H9 (cell line): ENCODE data around the gene NDUFB2. TPM values are rescaled to one million over a fixed set of nuclear protein-coding genes. Genes with fewer than 3 reads are reported as not detected.

Source experiments
- DNase-seq: peaks from one replicate; pipeline ENCODE4 v3.0.0-alpha.2; 2017
- H2AFZ ChIP-seq: one replicate; pipeline ENCODE4 v1.6.1; 2013; ENCODE audit warnings: mild to moderate bottlenecking, low read length, control low read depth, moderate library complexity
- H2AK5ac ChIP-seq: 2 replicates; pipeline ENCODE4 v1.6.1; 2013; ENCODE audit warnings: low read length, control low read depth, mixed read lengths; ENCODE audit not compliant: insufficient read length
- H2BK120ac ChIP-seq: one replicate; pipeline ENCODE4 v1.6.1; 2013; ENCODE audit warnings: low read depth, mild to moderate bottlenecking, low read length, control low read depth, inconsistent platforms; ENCODE audit not compliant: poor library complexity, severe bottlenecking
- H2BK12ac ChIP-seq: 2 replicates; pipeline ENCODE4 v1.6.1; 2013; ENCODE audit warnings: low read length, control low read depth, mixed read lengths, low read depth; ENCODE audit not compliant: insufficient read length
- H2BK15ac ChIP-seq: 2 replicates; pipeline ENCODE4 v1.6.1; 2013; ENCODE audit warnings: low read depth, low read length, control low read depth
- H2BK20ac ChIP-seq: one replicate; pipeline ENCODE4 v1.6.1; 2013; ENCODE audit warnings: low read depth, mild to moderate bottlenecking, low read length, control low read depth, inconsistent platforms; ENCODE audit not compliant: poor library complexity, severe bottlenecking
- H2BK5ac ChIP-seq: 2 replicates; pipeline ENCODE4 v1.6.1; 2013; ENCODE audit warnings: low read length, control low read depth, mixed read lengths; ENCODE audit not compliant: insufficient read length
- H3K14ac ChIP-seq: 2 replicates; pipeline ENCODE4 v1.6.1; 2013; ENCODE audit warnings: low read length, control low read depth; ENCODE audit not compliant: insufficient read depth
- H3K18ac ChIP-seq: 2 replicates; pipeline ENCODE4 v1.6.1; 2013; ENCODE audit warnings: low read depth, mild to moderate bottlenecking, mixed read lengths, low read length, control low read depth; ENCODE audit not compliant: insufficient read length
- H3K23ac ChIP-seq: 2 replicates; pipeline ENCODE4 v1.6.1; 2013; ENCODE audit warnings: low read length, control low read depth, mixed read lengths, low read depth; ENCODE audit not compliant: insufficient read length
- H3K23me2 ChIP-seq: 2 replicates; pipeline ENCODE4 v1.6.1; 2013; ENCODE audit warnings: low read depth, mild to moderate bottlenecking, mixed read lengths, low read length, control low read depth; ENCODE audit not compliant: insufficient read length, poor library complexity, severe bottlenecking
- H3K27ac ChIP-seq: 2 replicates; pipeline ENCODE4 v1.5.1; 2013; ENCODE audit warnings: low read length, control low read depth, mixed read lengths, low read depth; ENCODE audit not compliant: insufficient read length
- H3K27me3 ChIP-seq: 2 replicates; pipeline ENCODE4 v1.6.1; 2013; ENCODE audit warnings: low read length, control low read depth, inconsistent platforms; ENCODE audit not compliant: insufficient read depth
- H3K4ac ChIP-seq: 2 replicates; pipeline ENCODE4 v1.6.1; 2013; ENCODE audit warnings: low read depth, mild to moderate bottlenecking, control low read depth, inconsistent platforms, low read length, moderate library complexity
- H3K4me1 ChIP-seq: 2 replicates; pipeline ENCODE4 v1.6.1; 2013; ENCODE audit warnings: low read length, control low read depth, inconsistent platforms; ENCODE audit not compliant: insufficient read depth
- H3K4me2 ChIP-seq: 2 replicates; pipeline ENCODE4 v1.6.1; 2013; ENCODE audit warnings: low read length, control low read depth, mixed read lengths; ENCODE audit not compliant: insufficient read length, insufficient read depth
- H3K56ac ChIP-seq: 2 replicates; pipeline ENCODE4 v1.6.1; 2013; ENCODE audit warnings: low read depth, mild to moderate bottlenecking, mixed read lengths, low read length, control low read depth; ENCODE audit not compliant: insufficient read length
- H3K79me1 ChIP-seq: 2 replicates; pipeline ENCODE4 v1.6.1; 2013; ENCODE audit warnings: low read depth, mild to moderate bottlenecking, moderate library complexity, low read length, control low read depth, inconsistent platforms; ENCODE audit not compliant: insufficient read depth, poor library complexity, severe bottlenecking
- H3K79me2 ChIP-seq: 2 replicates; pipeline ENCODE4 v1.6.1; 2013; ENCODE audit warnings: low read length, control low read depth, inconsistent platforms; ENCODE audit not compliant: insufficient read depth
- H3K9ac ChIP-seq: 2 replicates; pipeline ENCODE4 v1.6.1; 2013; ENCODE audit warnings: low read length, control low read depth, mixed read lengths; ENCODE audit not compliant: insufficient read length; ENCODE audit errors: extremely low read depth
- H3K9me3 ChIP-seq: one replicate; pipeline ENCODE4 v1.6.1; 2013; ENCODE audit warnings: low read depth, low read length, inconsistent platforms; ENCODE audit not compliant: control insufficient read depth
- H3T11ph ChIP-seq: one replicate; pipeline ENCODE4 v1.6.1; 2013; ENCODE audit warnings: mild to moderate bottlenecking, low read length, control low read depth, inconsistent platforms
- H4K20me1 ChIP-seq: one replicate; pipeline ENCODE4 v1.6.1; 2013; ENCODE audit not compliant: control insufficient read depth, insufficient read length, insufficient read depth
- H4K5ac ChIP-seq: 2 replicates; pipeline ENCODE4 v1.6.1; 2013; ENCODE audit warnings: low read depth, mild to moderate bottlenecking, mixed read lengths, low read length, control low read depth; ENCODE audit not compliant: insufficient read length
- H4K8ac ChIP-seq: replicated peaks from 2 replicates; pipeline ENCODE4 v1.6.1; 2013; ENCODE audit warnings: low read length, control low read depth, mixed read lengths, low read depth; ENCODE audit not compliant: insufficient read length
- H4K91ac ChIP-seq: 2 replicates; pipeline ENCODE4 v1.6.1; 2013; ENCODE audit warnings: low read depth, mild to moderate bottlenecking, moderate library complexity, mixed read lengths, low read length, control low read depth; ENCODE audit not compliant: insufficient read length
- H3K27ac Mint-ChIP-seq, 3 experiments: 2 replicates in 2 of 3; 3 replicates in 1 of 3; pipeline ENCODE4 v1.8.0; 2020 to 2021; ENCODE audit warnings: mixed read lengths in 3 of 3, mild to moderate bottlenecking in 1 of 3, moderate library complexity in 1 of 3
- H3K27me3 Mint-ChIP-seq: 2 replicates; pipeline ENCODE4 v1.8.0; 2021; ENCODE audit warnings: low read depth, mild to moderate bottlenecking, moderate library complexity, mixed read lengths
- H3K36me3 Mint-ChIP-seq, 3 experiments: 2 replicates in 2 of 3; 3 replicates in 1 of 3; pipeline ENCODE4 v1.8.0; 2020 to 2021; ENCODE audit warnings: low read depth in 3 of 3, mixed read lengths in 3 of 3; ENCODE audit not compliant: insufficient read depth in 1 of 3
- H3K4me1 Mint-ChIP-seq, 2 experiments: 2 replicates each; pipeline ENCODE4 v1.8.0; 2020; ENCODE audit warnings: mixed read lengths in 2 of 2
- H3K4me3 Mint-ChIP-seq, 2 experiments: 2 replicates in 1 of 2; 3 replicates in 1 of 2; pipeline ENCODE4 v1.8.0; 2020 to 2021; ENCODE audit warnings: mild to moderate bottlenecking in 2 of 2, mixed read lengths in 2 of 2, moderate library complexity in 1 of 2
- H3K9me3 Mint-ChIP-seq, 2 experiments: 2 replicates in 1 of 2; 3 replicates in 1 of 2; pipeline ENCODE4 v1.8.0; 2020; ENCODE audit warnings: mild to moderate bottlenecking in 2 of 2, mixed read lengths in 2 of 2, moderate library complexity in 1 of 2
- CTCF ChIP-seq: fragments of 200-600 bp; sonication (generic); conservative IDR thresholded peaks from 3 replicates; pipeline ENCODE4 v1.8.0; 2021; ENCODE audit warnings: antibody characterized with exemption, mild to moderate bottlenecking
- whole genome bisulfite sequencing: extraction: QIAGEN DNeasy Blood & Tissue Kit; methylation state at CpG from one replicate; pipeline ENCODE4 v1.1.7; 2013; ENCODE audit warnings: missing lambda C conversion rate, low lambda C conversion rate, mixed read lengths; ENCODE audit not compliant: insufficient read length; ENCODE audit errors: extremely low coverage; 5-methylcytosine and 5-hydroxymethylcytosine counted together
- total RNA-seq: library from RNA; stranded (reverse); gene quantifications from 2 replicates; pipeline ENCODE4 v1.2.1, GENCODE V29; 2021

The NDUFB2 gene
- total RNA-seq, 1 experiment from 2014 or later, result 177 TPM

GRCh38 chr7:140722254-140722653, 25.7 kb downstream of the NDUFB2 start:
- Histone ChIP-seq H2BK20ac (no peak overlapping the region), H4K20me1 (no peaks in the 10 kb centered on the region), H3K9ac (no peak overlapping the region), H4K91ac (no peak overlapping the region), H4K5ac (no peak overlapping the region), H3K4me1 (no peaks in the 10 kb centered on the region), H3K4ac (no peak overlapping the region), H3T11ph (no peak overlapping the region), H3K23ac (no peak overlapping the region), H3K14ac (no peak overlapping the region), H2BK120ac (no peak overlapping the region), H3K18ac (no peak overlapping the region), H2BK15ac (no peak overlapping the region), H3K56ac (no peak overlapping the region), H3K4me2 (no peak overlapping the region), H2BK5ac (no peak overlapping the region), H2AFZ (no peak overlapping the region), H2BK12ac (no peak overlapping the region), H3K27me3 (no peaks in the 10 kb centered on the region), H4K8ac (no peak overlapping the region), H3K23me2 (no peaks in the 10 kb centered on the region), H3K79me1 (no peaks in the 10 kb centered on the region), H2AK5ac (no peak overlapping the region), H3K27ac (no peak overlapping the region), H3K79me2 (no peaks in the 10 kb centered on the region), H3K9me3 (no peaks in the 10 kb centered on the region)
- WGBS, result no CpG with 5 or more reads among the region's 1 CpG
- Mint-ChIP-seq H3K4me1 (no peaks in the 10 kb centered on the region), H3K36me3 (peaks cover 0 to 8% (median 6%) of the 10 kb centered on the region in 3 experiments; a peak in 3 of 7 replicates), H3K9me3 (no peaks in the 10 kb centered on the region), H3K27me3 (no peaks in the 10 kb centered on the region), H3K4me3 (no peak overlapping the region), H3K27ac (no peak overlapping the region)
- no peak for TF ChIP-seq CTCF
- DNase-seq, result no peak
